GM12864 (cell line): ENCODE results near the gene SLC11A1.

ENCODE experiments used
- DNase-seq: peaks from one replicate; pipeline ENCODE4 v3.0.0-alpha.2; 2011; ENCODE audit warnings: low read depth
- H3K4me3 ChIP-seq: 2 replicates; pipeline ENCODE4 v1.5.1; 2011; ENCODE audit warnings: mild to moderate bottlenecking, low read depth, low read length, control low read depth
- TF ChIP-seq, protein P1 (sequence below): IDR thresholded peaks from 2 replicates; pipeline ENCODE4 v1.5.1; 2011; ENCODE audit warnings: low read depth, mild to moderate bottlenecking, moderate library complexity, low read length, control low read depth, inconsistent platforms; ENCODE audit errors: missing control alignments

The SLC11A1 gene, protein sequence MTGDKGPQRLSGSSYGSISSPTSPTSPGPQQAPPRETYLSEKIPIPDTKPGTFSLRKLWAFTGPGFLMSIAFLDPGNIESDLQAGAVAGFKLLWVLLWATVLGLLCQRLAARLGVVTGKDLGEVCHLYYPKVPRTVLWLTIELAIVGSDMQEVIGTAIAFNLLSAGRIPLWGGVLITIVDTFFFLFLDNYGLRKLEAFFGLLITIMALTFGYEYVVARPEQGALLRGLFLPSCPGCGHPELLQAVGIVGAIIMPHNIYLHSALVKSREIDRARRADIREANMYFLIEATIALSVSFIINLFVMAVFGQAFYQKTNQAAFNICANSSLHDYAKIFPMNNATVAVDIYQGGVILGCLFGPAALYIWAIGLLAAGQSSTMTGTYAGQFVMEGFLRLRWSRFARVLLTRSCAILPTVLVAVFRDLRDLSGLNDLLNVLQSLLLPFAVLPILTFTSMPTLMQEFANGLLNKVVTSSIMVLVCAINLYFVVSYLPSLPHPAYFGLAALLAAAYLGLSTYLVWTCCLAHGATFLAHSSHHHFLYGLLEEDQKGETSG

DNA sequence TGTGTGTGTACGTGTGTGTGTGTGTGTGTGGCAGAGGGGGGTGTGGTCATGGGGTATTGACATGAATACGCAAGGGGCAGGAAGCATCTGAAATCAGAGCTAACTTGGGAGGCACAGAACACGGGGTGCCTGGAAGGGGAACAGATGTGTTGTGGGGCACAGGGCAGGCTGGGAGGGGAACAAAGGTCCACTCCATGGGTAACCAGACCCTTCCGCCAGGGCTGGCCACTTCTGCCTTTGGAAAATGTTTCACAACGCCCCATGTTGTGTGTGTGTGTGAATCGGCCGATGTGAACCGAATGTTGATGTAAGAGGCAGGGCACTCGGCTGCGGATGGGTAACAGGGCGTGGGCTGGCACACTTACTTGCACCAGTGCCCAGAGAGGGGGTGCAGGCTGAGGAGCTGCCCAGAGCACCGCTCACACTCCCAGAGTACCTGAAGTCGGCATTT lies at the start of gene SLC11A1:
TSS of gene SLC11A1 (plus strand) at position 358 of the 451 bp plus-strand sequence. CDS start 96 bp downstream, outside the sequence.
- TF ChIP-seq, protein P1, sequence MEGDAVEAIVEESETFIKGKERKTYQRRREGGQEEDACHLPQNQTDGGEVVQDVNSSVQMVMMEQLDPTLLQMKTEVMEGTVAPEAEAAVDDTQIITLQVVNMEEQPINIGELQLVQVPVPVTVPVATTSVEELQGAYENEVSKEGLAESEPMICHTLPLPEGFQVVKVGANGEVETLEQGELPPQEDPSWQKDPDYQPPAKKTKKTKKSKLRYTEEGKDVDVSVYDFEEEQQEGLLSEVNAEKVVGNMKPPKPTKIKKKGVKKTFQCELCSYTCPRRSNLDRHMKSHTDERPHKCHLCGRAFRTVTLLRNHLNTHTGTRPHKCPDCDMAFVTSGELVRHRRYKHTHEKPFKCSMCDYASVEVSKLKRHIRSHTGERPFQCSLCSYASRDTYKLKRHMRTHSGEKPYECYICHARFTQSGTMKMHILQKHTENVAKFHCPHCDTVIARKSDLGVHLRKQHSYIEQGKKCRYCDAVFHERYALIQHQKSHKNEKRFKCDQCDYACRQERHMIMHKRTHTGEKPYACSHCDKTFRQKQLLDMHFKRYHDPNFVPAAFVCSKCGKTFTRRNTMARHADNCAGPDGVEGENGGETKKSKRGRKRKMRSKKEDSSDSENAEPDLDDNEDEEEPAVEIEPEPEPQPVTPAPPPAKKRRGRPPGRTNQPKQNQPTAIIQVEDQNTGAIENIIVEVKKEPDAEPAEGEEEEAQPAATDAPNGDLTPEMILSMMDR: no peak
- DNase-seq: no peak
- no peak within 1 kb of the TSS for H3K4me3 ChIP-seq

DNA sequence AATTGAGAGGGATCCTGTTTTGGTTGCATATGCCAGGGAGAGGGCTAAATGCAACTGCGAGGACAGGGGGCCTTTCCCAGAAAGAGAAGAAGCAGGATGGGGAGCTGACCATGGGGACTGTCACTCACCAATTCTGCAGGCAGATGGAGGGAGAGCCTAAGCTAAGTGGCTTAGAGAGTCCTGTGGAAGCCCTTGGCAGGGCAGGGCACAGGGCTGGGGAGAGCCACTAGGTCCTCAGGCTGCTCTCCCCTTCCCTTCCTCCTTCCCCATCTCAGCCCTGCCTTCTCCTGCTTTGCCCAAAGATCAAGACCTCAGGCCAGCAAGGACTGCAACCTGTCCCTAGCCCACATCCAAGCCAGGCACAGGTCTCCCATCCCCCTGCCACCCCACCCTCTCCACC lies 49.8 kb upstream of the SLC11A1 start:
- TF ChIP-seq, protein P1: no peak
- DNase-seq: no peak
- peak overlapping the region; percentile 29 for H3K4me3 ChIP-seq

DNA sequence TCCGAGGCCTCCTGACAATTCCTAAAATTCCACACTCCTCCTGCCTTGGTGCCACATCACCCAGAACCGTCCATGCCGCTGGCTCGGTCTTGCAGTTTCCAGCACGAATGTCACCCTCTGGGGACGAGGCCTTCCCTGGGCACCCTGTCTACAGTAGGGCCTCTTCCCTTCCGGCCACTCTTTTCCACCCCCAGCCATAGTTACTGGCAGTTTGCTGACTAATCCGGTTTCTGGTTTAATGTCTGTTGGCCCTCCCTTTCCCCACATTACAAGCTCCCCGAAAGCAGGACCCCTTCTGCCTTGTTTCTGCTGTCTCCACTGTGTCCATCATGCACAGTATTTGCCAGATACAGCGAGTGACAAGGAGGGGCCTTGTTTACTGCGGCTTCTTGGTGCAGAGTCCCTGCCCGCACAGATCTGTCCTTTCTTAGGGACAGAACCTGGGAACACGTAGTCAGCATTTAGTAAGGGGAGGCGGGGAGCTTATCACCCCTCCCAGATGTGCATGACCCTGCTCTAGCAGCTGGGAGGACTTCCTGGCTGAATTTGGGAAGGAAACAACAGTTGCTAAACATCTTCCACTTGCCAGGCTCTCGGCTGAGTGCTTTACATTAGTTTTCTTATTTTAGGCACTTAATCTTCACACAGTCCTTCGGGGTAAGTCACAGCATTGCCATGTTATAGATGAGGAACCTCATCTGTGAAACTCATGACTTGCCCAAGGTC lies 49.0 kb upstream of the SLC11A1 start:
- TF ChIP-seq, protein P1: peak; percentile 0
- no peak for DNase-seq
- peak overlapping the region; percentile 29; the same call in 1 of the 2 replicates for H3K4me3 ChIP-seq

DNA sequence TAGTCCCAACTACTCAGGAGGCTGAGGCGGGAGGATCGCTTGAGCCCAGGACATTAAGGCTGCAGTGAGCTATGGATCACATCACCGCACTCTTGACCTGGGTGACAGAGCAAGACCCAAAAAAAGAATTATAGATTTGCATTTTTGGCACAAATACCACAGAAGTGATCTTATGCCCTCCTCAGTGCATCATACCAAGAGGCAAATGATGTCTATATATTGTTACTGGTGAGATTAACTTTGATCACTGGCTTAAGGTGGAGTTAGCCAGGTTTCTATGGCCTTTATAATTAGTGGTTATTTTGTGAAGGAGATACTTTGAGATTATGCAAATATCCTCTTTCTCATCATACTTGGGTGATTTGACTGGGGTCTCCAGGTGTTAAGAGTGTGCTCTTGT lies 47.5 kb upstream of the SLC11A1 start:
- H3K4me3 ChIP-seq: no peak overlapping the region
- DNase-seq: no peak
- TF ChIP-seq, protein P1: no peak

DNA sequence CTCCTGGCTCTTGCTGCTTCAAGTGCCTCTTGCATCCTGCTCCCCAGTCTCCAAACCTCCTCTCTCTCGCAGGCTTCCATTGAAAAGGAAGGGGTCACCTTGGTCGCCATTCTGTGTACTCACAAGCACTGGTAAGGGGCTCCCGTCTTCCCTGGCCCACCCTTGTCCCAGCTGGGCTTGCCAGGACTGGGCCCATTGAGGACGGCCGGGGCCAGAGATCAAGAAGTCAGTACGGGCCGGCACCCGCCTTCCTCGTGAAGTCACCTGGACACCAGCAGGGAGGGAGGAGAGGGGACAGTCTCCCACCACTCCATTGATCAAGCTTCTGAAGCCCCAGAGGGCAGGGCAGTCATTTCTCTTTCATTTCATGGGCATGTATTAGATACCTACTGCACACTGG lies 41.4 kb upstream of the SLC11A1 start:
- TF ChIP-seq, protein P1: no peak

DNA sequence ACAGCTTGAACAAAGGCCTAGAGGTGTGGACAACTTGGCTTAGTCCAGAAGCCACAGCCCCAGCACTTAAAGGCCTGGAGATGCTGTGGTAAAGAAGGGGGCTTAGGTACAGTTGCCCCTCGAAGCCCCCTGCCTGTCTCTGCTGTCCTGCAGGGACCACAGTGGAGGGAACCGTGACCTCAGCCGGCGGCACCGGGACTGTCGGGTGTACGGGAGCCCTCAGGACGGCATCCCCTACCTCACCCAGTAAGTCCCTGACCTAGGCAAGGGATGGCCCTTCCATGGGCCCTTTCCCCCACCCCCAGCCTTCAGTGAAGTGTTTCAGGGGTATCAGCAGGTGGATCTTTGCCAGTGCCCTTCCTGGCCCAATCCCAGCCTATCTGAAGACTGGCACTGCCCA lies 40.7 kb upstream of the SLC11A1 start:
- TF ChIP-seq, protein P1: no peak
- H3K4me3 ChIP-seq: no peak overlapping the region
- no peak for DNase-seq

More for the DNA sequence above, 41.4 kb upstream of the SLC11A1 start:
- no peak for DNase-seq
- no peak overlapping the region for H3K4me3 ChIP-seq
